HEK293 (cell line): ENCODE measurements around the gene DPH2.

ENCODE experiments used
- CTCF ChIA-PET: fragments of 350-600 bp; formaldehyde crosslinking; extraction: SDS; loops from one replicate; lab custom pipeline; 2021; ENCODE audit warnings: antibody characterized with exemption; lab: Yijun Ruan, JAX
- POLR2A ChIA-PET: fragments of 300-600 bp; formaldehyde crosslinking; extraction: SDS; loops from one replicate; lab custom pipeline; 2020; ENCODE audit warnings: antibody characterized with exemption, inconsistent platforms; lab: Yijun Ruan, JAX
- H3K27ac ChIP-seq: fragments of 200-500 bp; sonication (Bioruptor generic); 2 replicates; pipeline ENCODE4 v1.5.1; 2014; ENCODE audit warnings: low read depth, low read length, control low read depth, inconsistent platforms; ENCODE audit errors: extremely low read depth
- H3K36me3 ChIP-seq, 2 experiments: fragments of 200-500 bp in 1 of 2; sonication (Bioruptor generic) in 1 of 2; 1 replicate in 1 of 2; 2 replicates in 1 of 2; pipeline ENCODE4 v1.5.1; 2014 to 2017; ENCODE audit warnings: inconsistent platforms in 2 of 2, low read length in 2 of 2; ENCODE audit not compliant: control insufficient read depth in 2 of 2, insufficient read depth in 1 of 2
- H3K4me1 ChIP-seq: fragments of 200-500 bp; sonication (Bioruptor generic); 2 replicates; pipeline ENCODE4 v1.5.1; 2014; ENCODE audit warnings: mild to moderate bottlenecking, low read length, inconsistent platforms; ENCODE audit not compliant: control insufficient read depth, insufficient read depth
- H3K4me3 ChIP-seq: 2 replicates; pipeline ENCODE4 v1.5.1; 2011; ENCODE audit warnings: low read depth, mild to moderate bottlenecking, control low read depth, low read length, moderate library complexity
- H3K9me3 ChIP-seq: fragments of 200-500 bp; sonication (Bioruptor generic); 2 replicates; pipeline ENCODE4 v1.5.1; 2014; ENCODE audit warnings: low read depth, low read length, inconsistent platforms; ENCODE audit not compliant: control insufficient read depth, insufficient read depth
- EGR2 ChIP-seq: fragments of 450-650 bp; formaldehyde crosslinking; IDR thresholded peaks from 2 replicates; pipeline ENCODE4 v1.5.1; 2016; ENCODE audit warnings: low read depth, missing biosample characterization, missing genetic modification characterization
- GLIS2 ChIP-seq: fragments of 450-650 bp; formaldehyde crosslinking; IDR thresholded peaks from 2 replicates; pipeline ENCODE4 v1.5.1; 2016; ENCODE audit warnings: missing biosample characterization, missing genetic modification characterization
- KLF7 ChIP-seq: fragments of 450-650 bp; formaldehyde crosslinking; IDR thresholded peaks from 2 replicates; pipeline ENCODE4 v1.5.1; 2016; ENCODE audit warnings: missing biosample characterization, missing genetic modification characterization, borderline replicate concordance
- KLF8 ChIP-seq: fragments of 450-650 bp; formaldehyde crosslinking; IDR thresholded peaks from 2 replicates; pipeline ENCODE4 v1.5.1; 2016; ENCODE audit warnings: missing biosample characterization, missing genetic modification characterization
- KLF9 ChIP-seq: fragments of 450-650 bp; formaldehyde crosslinking; IDR thresholded peaks from 2 replicates; pipeline ENCODE4 v1.5.1; 2016; ENCODE audit warnings: missing biosample characterization, missing genetic modification characterization, low read depth
- MZF1 ChIP-seq: fragments of 450-650 bp; formaldehyde crosslinking; IDR thresholded peaks from 2 replicates; pipeline ENCODE4 v1.5.1; 2017; ENCODE audit warnings: missing biosample characterization, missing genetic modification characterization, borderline replicate concordance
- SP2 ChIP-seq: fragments of 450-650 bp; formaldehyde crosslinking; IDR thresholded peaks from 2 replicates; pipeline ENCODE4 v1.5.1; 2016; ENCODE audit warnings: missing biosample characterization, missing genetic modification characterization
- TCF7L2 ChIP-seq: IDR thresholded peaks from 2 replicates; pipeline ENCODE4 v1.6.1; 2011; ENCODE audit warnings: low read depth, mild to moderate bottlenecking, inconsistent platforms, low read length, moderate library complexity, borderline replicate concordance
- ZBTB17 ChIP-seq: fragments of 450-650 bp; formaldehyde crosslinking; IDR thresholded peaks from 2 replicates; pipeline ENCODE4 v1.5.1; 2016; ENCODE audit warnings: missing biosample characterization, missing genetic modification characterization
- ZBTB20 ChIP-seq: fragments of 450-650 bp; formaldehyde crosslinking; IDR thresholded peaks from 2 replicates; pipeline ENCODE4 v1.5.1; 2016; ENCODE audit warnings: missing biosample characterization, missing genetic modification characterization
- ZEB2 ChIP-seq: fragments of 450-650 bp; formaldehyde crosslinking; IDR thresholded peaks from 2 replicates; pipeline ENCODE4 v1.5.1; 2016; ENCODE audit warnings: missing biosample characterization, missing genetic modification characterization
- ZNF19 ChIP-seq: fragments of 450-650 bp; formaldehyde crosslinking; IDR thresholded peaks from 2 replicates; pipeline ENCODE4; 2016; ENCODE audit warnings: missing biosample characterization, missing genetic modification characterization, low read depth
- ZNF335 ChIP-seq: fragments of 450-650 bp; formaldehyde crosslinking; conservative IDR thresholded peaks from 2 replicates; pipeline ENCODE4 v1.5.1; 2016; ENCODE audit warnings: missing biosample characterization, missing genetic modification characterization
- ZXDB ChIP-seq: fragments of 450-650 bp; formaldehyde crosslinking; IDR thresholded peaks from 2 replicates; pipeline ENCODE4 v1.5.1; 2016; ENCODE audit warnings: missing biosample characterization, missing genetic modification characterization
- TF ChIP-seq, protein P1 (sequence below): fragments of 450-650 bp; formaldehyde crosslinking; optimal IDR thresholded peaks from 2 replicates; pipeline ENCODE3; 2016; ENCODE audit warnings: missing biosample characterization, mild to moderate bottlenecking, missing genetic modification characterization
- TF ChIP-seq, protein P2 (sequence below): fragments of 450-650 bp; formaldehyde crosslinking; IDR thresholded peaks from 2 replicates; pipeline ENCODE4 v1.5.1; 2016; ENCODE audit warnings: missing biosample characterization, missing genetic modification characterization
- TF ChIP-seq, protein P3 (sequence below): fragments of 450-650 bp; formaldehyde crosslinking; IDR thresholded peaks from 2 replicates; pipeline ENCODE4 v1.5.1; 2016; ENCODE audit warnings: missing biosample characterization, missing genetic modification characterization
- TF ChIP-seq, protein P4 (sequence below): fragments of 450-650 bp; formaldehyde crosslinking; IDR thresholded peaks from 2 replicates; pipeline ENCODE4 v1.5.1; 2017; ENCODE audit warnings: missing biosample characterization, mild to moderate bottlenecking, missing genetic modification characterization, moderate library complexity
- TF ChIP-seq, protein P5 (sequence below): fragments of 450-650 bp; formaldehyde crosslinking; conservative IDR thresholded peaks from 2 replicates; pipeline ENCODE4 v1.5.1; 2016; ENCODE audit warnings: low read depth, missing biosample characterization, missing genetic modification characterization
- TF ChIP-seq, protein P6 (sequence below): fragments of 450-650 bp; formaldehyde crosslinking; IDR thresholded peaks from 2 replicates; pipeline ENCODE4 v1.5.1; 2017; ENCODE audit warnings: missing biosample characterization, missing genetic modification characterization

Gene DPH2

DNA sequence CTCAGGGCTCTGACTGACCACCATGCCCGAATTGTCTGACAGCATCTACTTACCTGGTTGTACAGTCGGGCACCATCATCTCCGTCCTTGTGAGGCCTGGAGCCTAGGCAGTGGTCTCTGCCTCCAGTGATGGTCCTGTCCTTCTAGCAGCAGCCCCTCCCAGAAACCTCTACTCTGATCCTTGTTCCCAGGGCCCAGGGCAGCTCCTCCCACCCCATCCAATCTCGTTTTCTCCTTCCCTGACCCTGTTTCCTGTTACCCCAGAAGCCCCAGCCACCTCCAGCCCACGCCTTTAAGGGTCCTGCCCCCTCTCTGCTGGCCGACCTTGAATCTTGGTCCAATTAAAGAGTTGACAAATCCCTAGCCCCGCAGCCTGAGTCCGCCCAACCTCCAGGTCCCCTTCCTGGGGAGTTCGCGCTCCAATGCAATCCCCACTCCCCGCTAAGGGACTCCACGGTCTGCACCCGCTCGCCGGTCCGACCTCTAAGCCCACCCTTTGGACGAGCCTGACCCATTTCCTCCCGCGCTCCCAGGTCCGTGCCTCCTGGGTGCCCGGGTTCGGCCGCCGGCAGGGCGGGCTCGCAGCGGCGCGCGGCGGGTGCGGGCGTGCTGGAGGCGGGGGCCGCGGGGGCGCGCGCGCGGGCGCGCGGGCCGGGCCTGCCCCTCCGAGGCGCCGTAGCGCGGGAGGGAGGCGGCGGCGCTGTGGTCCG lies 8.9 kb downstream of the DPH2 start, which contains the start of gene B4GALT2:
TSS of gene B4GALT2 (plus strand) at position 660 of the 710 bp plus-strand sequence. CDS start 1,951 bp downstream, outside the sequence.
- Histone ChIP-seq H3K4me1 (peaks cover 3% of the 10 kb centered on the region; the same call in 1 of the 2 replicates), H3K27ac (peak within 1 kb of the TSS; percentile 67; the same call in 1 of the 2 replicates)
- CTCF ChIA-PET, result no interaction called here
- peak; percentile 90 for TF ChIP-seq SP2
- TF ChIP-seq ZNF19 (tag by site-specific recombination), result no peak
- TF ChIP-seq ZXDB (tag by site-specific recombination), result no peak
- peak; percentile 100 for TF ChIP-seq ZBTB20
- TF ChIP-seq KLF7, result 0 out of 2 replicates have a peak, but pooled peaks have one; percentile 23
- TF ChIP-seq ZBTB17 (tag by site-specific recombination), result peak; percentile 51; the same call in 1 of the 2 replicates
- TF ChIP-seq, protein P1, sequence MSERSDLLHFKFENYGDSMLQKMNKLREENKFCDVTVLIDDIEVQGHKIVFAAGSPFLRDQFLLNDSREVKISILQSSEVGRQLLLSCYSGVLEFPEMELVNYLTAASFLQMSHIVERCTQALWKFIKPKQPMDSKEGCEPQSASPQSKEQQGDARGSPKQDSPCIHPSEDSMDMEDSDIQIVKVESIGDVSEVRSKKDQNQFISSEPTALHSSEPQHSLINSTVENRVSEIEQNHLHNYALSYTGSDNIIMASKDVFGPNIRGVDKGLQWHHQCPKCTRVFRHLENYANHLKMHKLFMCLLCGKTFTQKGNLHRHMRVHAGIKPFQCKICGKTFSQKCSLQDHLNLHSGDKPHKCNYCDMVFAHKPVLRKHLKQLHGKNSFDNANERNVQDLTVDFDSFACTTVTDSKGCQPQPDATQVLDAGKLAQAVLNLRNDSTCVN (tag by site-specific recombination), result peak; percentile 63
- TF ChIP-seq GLIS2, result peak; percentile 18; the same call in 1 of the 2 replicates
- TF ChIP-seq, protein P2, sequence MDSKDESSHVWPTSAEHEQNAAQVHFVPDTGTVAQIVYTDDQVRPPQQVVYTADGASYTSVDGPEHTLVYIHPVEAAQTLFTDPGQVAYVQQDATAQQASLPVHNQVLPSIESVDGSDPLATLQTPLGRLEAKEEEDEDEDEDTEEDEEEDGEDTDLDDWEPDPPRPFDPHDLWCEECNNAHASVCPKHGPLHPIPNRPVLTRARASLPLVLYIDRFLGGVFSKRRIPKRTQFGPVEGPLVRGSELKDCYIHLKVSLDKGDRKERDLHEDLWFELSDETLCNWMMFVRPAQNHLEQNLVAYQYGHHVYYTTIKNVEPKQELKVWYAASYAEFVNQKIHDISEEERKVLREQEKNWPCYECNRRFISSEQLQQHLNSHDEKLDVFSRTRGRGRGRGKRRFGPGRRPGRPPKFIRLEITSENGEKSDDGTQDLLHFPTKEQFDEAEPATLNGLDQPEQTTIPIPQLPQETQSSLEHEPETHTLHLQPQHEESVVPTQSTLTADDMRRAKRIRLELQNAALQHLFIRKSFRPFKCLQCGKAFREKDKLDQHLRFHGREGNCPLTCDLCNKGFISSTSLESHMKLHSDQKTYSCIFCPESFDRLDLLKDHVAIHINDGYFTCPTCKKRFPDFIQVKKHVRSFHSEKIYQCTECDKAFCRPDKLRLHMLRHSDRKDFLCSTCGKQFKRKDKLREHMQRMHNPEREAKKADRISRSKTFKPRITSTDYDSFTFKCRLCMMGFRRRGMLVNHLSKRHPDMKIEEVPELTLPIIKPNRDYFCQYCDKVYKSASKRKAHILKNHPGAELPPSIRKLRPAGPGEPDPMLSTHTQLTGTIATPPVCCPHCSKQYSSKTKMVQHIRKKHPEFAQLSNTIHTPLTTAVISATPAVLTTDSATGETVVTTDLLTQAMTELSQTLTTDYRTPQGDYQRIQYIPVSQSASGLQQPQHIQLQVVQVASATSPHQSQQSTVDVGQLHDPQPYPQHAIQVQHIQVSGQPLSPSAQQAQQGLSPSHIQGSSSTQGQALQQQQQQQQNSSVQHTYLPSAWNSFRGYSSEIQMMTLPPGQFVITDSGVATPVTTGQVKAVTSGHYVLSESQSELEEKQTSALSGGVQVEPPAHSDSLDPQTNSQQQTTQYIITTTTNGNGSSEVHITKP (tag by site-specific recombination), result 0 out of 2 replicates have a peak, but pooled peaks have one; percentile 46
- peak; percentile 82; the same call in 1 of the 2 replicates for TF ChIP-seq MZF1 (tag by site-specific recombination)
- TF ChIP-seq ZEB2 (tag by site-specific recombination), result no peak
- 0 out of 2 replicates have a peak, but pooled peaks have one; percentile 29 for TF ChIP-seq KLF9 (tag by site-specific recombination)
- peak; percentile 68 for TF ChIP-seq EGR2 (tag by site-specific recombination)
- TF ChIP-seq, protein P3, sequence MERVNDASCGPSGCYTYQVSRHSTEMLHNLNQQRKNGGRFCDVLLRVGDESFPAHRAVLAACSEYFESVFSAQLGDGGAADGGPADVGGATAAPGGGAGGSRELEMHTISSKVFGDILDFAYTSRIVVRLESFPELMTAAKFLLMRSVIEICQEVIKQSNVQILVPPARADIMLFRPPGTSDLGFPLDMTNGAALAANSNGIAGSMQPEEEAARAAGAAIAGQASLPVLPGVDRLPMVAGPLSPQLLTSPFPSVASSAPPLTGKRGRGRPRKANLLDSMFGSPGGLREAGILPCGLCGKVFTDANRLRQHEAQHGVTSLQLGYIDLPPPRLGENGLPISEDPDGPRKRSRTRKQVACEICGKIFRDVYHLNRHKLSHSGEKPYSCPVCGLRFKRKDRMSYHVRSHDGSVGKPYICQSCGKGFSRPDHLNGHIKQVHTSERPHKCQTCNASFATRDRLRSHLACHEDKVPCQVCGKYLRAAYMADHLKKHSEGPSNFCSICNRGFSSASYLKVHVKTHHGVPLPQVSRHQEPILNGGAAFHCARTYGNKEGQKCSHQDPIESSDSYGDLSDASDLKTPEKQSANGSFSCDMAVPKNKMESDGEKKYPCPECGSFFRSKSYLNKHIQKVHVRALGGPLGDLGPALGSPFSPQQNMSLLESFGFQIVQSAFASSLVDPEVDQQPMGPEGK (tag by site-specific recombination), result peak; percentile 67
- TF ChIP-seq ZNF335, result peak; percentile 59
- peak; percentile 34; the same call in 1 of the 2 replicates for TF ChIP-seq KLF8
- TF ChIP-seq TCF7L2, result no peak
- TF ChIP-seq, protein P4, sequence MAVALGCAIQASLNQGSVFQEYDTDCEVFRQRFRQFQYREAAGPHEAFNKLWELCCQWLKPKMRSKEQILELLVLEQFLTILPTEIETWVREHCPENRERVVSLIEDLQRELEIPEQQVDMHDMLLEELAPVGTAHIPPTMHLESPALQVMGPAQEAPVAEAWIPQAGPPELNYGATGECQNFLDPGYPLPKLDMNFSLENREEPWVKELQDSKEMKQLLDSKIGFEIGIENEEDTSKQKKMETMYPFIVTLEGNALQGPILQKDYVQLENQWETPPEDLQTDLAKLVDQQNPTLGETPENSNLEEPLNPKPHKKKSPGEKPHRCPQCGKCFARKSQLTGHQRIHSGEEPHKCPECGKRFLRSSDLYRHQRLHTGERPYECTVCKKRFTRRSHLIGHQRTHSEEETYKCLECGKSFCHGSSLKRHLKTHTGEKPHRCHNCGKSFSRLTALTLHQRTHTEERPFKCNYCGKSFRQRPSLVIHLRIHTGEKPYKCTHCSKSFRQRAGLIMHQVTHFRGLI, result peak; percentile 83; the same call in 1 of the 2 replicates
- TF ChIP-seq, protein P5, sequence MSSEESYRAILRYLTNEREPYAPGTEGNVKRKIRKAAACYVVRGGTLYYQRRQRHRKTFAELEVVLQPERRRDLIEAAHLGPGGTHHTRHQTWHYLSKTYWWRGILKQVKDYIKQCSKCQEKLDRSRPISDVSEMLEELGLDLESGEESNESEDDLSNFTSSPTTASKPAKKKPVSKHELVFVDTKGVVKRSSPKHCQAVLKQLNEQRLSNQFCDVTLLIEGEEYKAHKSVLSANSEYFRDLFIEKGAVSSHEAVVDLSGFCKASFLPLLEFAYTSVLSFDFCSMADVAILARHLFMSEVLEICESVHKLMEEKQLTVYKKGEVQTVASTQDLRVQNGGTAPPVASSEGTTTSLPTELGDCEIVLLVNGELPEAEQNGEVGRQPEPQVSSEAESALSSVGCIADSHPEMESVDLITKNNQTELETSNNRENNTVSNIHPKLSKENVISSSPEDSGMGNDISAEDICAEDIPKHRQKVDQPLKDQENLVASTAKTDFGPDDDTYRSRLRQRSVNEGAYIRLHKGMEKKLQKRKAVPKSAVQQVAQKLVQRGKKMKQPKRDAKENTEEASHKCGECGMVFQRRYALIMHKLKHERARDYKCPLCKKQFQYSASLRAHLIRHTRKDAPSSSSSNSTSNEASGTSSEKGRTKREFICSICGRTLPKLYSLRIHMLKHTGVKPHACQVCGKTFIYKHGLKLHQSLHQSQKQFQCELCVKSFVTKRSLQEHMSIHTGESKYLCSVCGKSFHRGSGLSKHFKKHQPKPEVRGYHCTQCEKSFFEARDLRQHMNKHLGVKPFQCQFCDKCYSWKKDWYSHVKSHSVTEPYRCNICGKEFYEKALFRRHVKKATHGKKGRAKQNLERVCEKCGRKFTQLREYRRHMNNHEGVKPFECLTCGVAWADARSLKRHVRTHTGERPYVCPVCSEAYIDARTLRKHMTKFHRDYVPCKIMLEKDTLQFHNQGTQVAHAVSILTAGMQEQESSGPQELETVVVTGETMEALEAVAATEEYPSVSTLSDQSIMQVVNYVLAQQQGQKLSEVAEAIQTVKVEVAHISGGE (tag by site-specific recombination), result peak; percentile 81
- TF ChIP-seq, protein P6, sequence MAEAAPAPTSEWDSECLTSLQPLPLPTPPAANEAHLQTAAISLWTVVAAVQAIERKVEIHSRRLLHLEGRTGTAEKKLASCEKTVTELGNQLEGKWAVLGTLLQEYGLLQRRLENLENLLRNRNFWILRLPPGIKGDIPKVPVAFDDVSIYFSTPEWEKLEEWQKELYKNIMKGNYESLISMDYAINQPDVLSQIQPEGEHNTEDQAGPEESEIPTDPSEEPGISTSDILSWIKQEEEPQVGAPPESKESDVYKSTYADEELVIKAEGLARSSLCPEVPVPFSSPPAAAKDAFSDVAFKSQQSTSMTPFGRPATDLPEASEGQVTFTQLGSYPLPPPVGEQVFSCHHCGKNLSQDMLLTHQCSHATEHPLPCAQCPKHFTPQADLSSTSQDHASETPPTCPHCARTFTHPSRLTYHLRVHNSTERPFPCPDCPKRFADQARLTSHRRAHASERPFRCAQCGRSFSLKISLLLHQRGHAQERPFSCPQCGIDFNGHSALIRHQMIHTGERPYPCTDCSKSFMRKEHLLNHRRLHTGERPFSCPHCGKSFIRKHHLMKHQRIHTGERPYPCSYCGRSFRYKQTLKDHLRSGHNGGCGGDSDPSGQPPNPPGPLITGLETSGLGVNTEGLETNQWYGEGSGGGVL (tag by site-specific recombination), result peak; percentile 16; the same call in 1 of the 2 replicates

More for the DNA sequence above, 8.9 kb downstream of the DPH2 start, which contains the start of gene B4GALT2:
- POLR2A ChIA-PET, result interaction anchor here (0.6 to 1.3 kb wide), 3 partner anchors 9 to 31 kb away, joined by 3 to 4 read pairs (median 4); partner anchors contain the start of genes DPH2 and IPO13
- no peaks in the 10 kb centered on the region for H3K9me3 ChIP-seq
- peak within 1 kb of the TSS; percentile 67 for H3K4me3 ChIP-seq
- peaks cover 7 to 62% of the 10 kb centered on the region in 2 experiments; a peak in 2 of 3 replicates for H3K36me3 ChIP-seq
